Posterior cingulate gyrus (tissue), 11 donors: ENCODE data around the gene ADAMTS6.
"Not testable (repeated sequence)": the region's sequence is repeated elsewhere in the genome, so short reads cannot be mapped to it uniquely, and the experiment has no call there.

Experiments used
- DNase-seq, 10 donors: peaks; one replicate each; pipeline versions ENCODE4 v3.0.0 to v3.0.0-alpha.2; 2020 to 2021; ENCODE audit warnings: mixed read lengths in 3 of 10
- intact Hi-C: fragments of 100-400 bp; cut with DNase I; formaldehyde crosslinking; loops from one replicate; pipeline ENCODE4 v1.15.1; 2023

ADAMTS6 gene

GRCh38 chr5:65213921-65214525 is 267.7 kb downstream of the ADAMTS6 start:
- no peak for DNase-seq
- intact Hi-C loops: no loop called here

GRCh38 chr5:65209341-65209740 is 272.4 kb downstream of the ADAMTS6 start:
- no peak for DNase-seq
- intact Hi-C loops: no loop called here

GRCh38 chr5:65204966-65205365 is 276.8 kb downstream of the ADAMTS6 start:
- intact Hi-C loops: no loop called here
- DNase-seq: no peak

GRCh38 chr5:65203746-65204145 is 278.0 kb downstream of the ADAMTS6 start:
- DNase-seq: no peak
- intact Hi-C loops: no loop called here

GRCh38 chr5:65199993-65200675 is 281.6 kb downstream of the ADAMTS6 start:
- intact Hi-C loops: no loop called here
- DNase-seq: no peak

- DNase-seq: no peak
- intact Hi-C loops: no loop called here
Measured at GRCh38 chr5:65198456-65199120, 283.1 kb downstream of the ADAMTS6 start.

GRCh38 chr5:65197531-65198455 is 283.9 kb downstream of the ADAMTS6 start:
- intact Hi-C loops: no loop called here
- DNase-seq: no peak

GRCh38 chr5:65194871-65195270 is 286.8 kb downstream of the ADAMTS6 start:
- intact Hi-C loops: no loop called here
- DNase-seq: no peak

GRCh38 chr5:65192331-65192730 is 289.4 kb downstream of the ADAMTS6 start:
- DNase-seq: no peak
- intact Hi-C loops: no loop called here

- intact Hi-C loops: no loop called here
Measured at GRCh38 chr5:65191554-65192135, 290.1 kb downstream of the ADAMTS6 start.

GRCh38 chr5:65190328-65191053 is 291.2 kb downstream of the ADAMTS6 start:
- intact Hi-C loops: no loop called here
- no peak for DNase-seq

More at GRCh38 chr5:65191554-65192135, 290.1 kb downstream of the ADAMTS6 start:
- DNase-seq: no peak

GRCh38 chr5:65186646-65187227 is 295.0 kb downstream of the ADAMTS6 start:
- intact Hi-C loops: no loop called here
- DNase-seq: no peak

GRCh38 chr5:65185468-65185867 is 296.3 kb downstream of the ADAMTS6 start:
- intact Hi-C loops: no loop called here
- DNase-seq: no peak

GRCh38 chr5:65184780-65185179 is 296.9 kb downstream of the ADAMTS6 start:
- intact Hi-C loops: no loop called here
- DNase-seq: no peak

- intact Hi-C loops: not testable (repeated sequence)
- peak in 1 of 10 donors; percentile 69 for DNase-seq
Measured at GRCh38 chr5:65174231-65174630, 307.5 kb downstream of the ADAMTS6 start.

- intact Hi-C loops: no loop called here
- DNase-seq: no peak
Measured at GRCh38 chr5:65173130-65173525, 308.6 kb downstream of the ADAMTS6 start.

- no peak for DNase-seq
- intact Hi-C loops: no loop called here
Measured at GRCh38 chr5:65172486-65173129, 309.1 kb downstream of the ADAMTS6 start.

- DNase-seq: no peak
- intact Hi-C loops: no loop called here
Measured at GRCh38 chr5:65171645-65172044, 310.1 kb downstream of the ADAMTS6 start.

- intact Hi-C loops: no loop called here
- DNase-seq: no peak
Measured at GRCh38 chr5:65163698-65164097, 318.0 kb downstream of the ADAMTS6 start.
